ENCODE results near the gene RIC3.
"Not testable (repeated sequence)": the region's sequence is repeated elsewhere in the genome, so short reads cannot be mapped to it uniquely, and the experiment has no call there.

The RIC3 gene

GRCh38 chr11:8186429-8186828, 17.6 kb upstream of the RIC3 start:
- DNase-seq, result no peak

- DNase-seq, result no peak
These were observed 14.3 kb upstream of the RIC3 start for GRCh38 chr11:8183111-8183510.

GRCh38 chr11:8180469-8180868, 11.6 kb upstream of the RIC3 start:
- DNase-seq, result no peak

- no peak for DNase-seq
These were observed 9.5 kb upstream of the RIC3 start for GRCh38 chr11:8178297-8178696.

GRCh38 chr11:8177136-8177535, 8.3 kb upstream of the RIC3 start:
- no peak for DNase-seq

- no peak for DNase-seq
These were observed 1.0 kb downstream of the RIC3 start for GRCh38 chr11:8167796-8168195.

- no peak for DNase-seq
These were observed 4.1 kb downstream of the RIC3 start for GRCh38 chr11:8164746-8165145.

- not testable (repeated sequence) for DNase-seq
These were observed 7.1 kb downstream of the RIC3 start for GRCh38 chr11:8161627-8162304.

- no peak for DNase-seq
These were observed 11.9 kb downstream of the RIC3 start for GRCh38 chr11:8156877-8157276.

- no peak for DNase-seq
These were observed 19.1 kb downstream of the RIC3 start for GRCh38 chr11:8149726-8150125.

GRCh38 chr11:8138526-8138925, 30.3 kb downstream of the RIC3 start:
- DNase-seq, result no peak

GRCh38 chr11:8127447-8127846, 41.4 kb downstream of the RIC3 start:
- DNase-seq, result no peak

- DNase-seq, result no peak
These were observed 42.1 kb downstream of the RIC3 start for GRCh38 chr11:8126649-8127289.

GRCh38 chr11:8122173-8122764, 46.6 kb downstream of the RIC3 start:
- no peak for DNase-seq

- DNase-seq, result no peak
These were observed 57.2 kb downstream of the RIC3 start for GRCh38 chr11:8111636-8112035.

GRCh38 chr11:8110396-8110795, 58.4 kb downstream of the RIC3 start:
- DNase-seq, result no peak

GRCh38 chr11:8109675-8110074, 59.1 kb downstream of the RIC3 start:
- DNase-seq, result no peak

GRCh38 chr11:8108421-8108820, 60.4 kb downstream of the RIC3 start:
- no peak for DNase-seq

- DNase-seq, result no peak
These were observed 61.2 kb downstream of the RIC3 start for GRCh38 chr11:8107642-8108041.

GRCh38 chr11:8106679-8107078, 62.1 kb downstream of the RIC3 start:
- DNase-seq, result no peak

GRCh38 chr11:8105666-8106065, 63.2 kb downstream of the RIC3 start:
- no peak for DNase-seq

GRCh38 chr11:8105133-8105532, 63.7 kb downstream of the RIC3 start:
- no peak for DNase-seq

- DNase-seq, result no peak
These were observed 64.9 kb downstream of the RIC3 start for GRCh38 chr11:8103909-8104308.

GRCh38 chr11:8102965-8103364, 65.9 kb downstream of the RIC3 start:
- DNase-seq, result no peak
